HepG2 (cell line): ENCODE measurements around the gene NEURL4. TPM values are rescaled to one million over a fixed set of nuclear protein-coding genes. Genes with fewer than 3 reads are reported as not detected.

Source experiments
- DPF2 ChIP-seq: sonication (generic); formaldehyde crosslinking; IDR thresholded peaks from 2 replicates; pipeline ENCODE4 v1.4.0; 2020; ENCODE audit warnings: mild to moderate bottlenecking, low read depth, missing genetic modification reagents, borderline replicate concordance
- GATA4 ChIP-seq: sonication (generic); IDR thresholded peaks from 2 replicates; pipeline ENCODE4 v1.6.1; 2016; ENCODE audit warnings: antibody characterized with exemption, low read depth, borderline replicate concordance
- HMG20A ChIP-seq: IDR thresholded peaks from 2 replicates; pipeline ENCODE4 v1.6.1; 2016; ENCODE audit warnings: borderline replicate concordance
- MTA3 ChIP-seq: sonication (generic); formaldehyde crosslinking; IDR thresholded peaks from 2 replicates; pipeline ENCODE4 v1.4.0; 2020; ENCODE audit warnings: missing genetic modification reagents
- MTF1 ChIP-seq: sonication (generic); formaldehyde crosslinking; IDR thresholded peaks from 2 replicates; pipeline ENCODE4 v1.5.0; 2020; ENCODE audit warnings: missing genetic modification reagents
- RFXAP ChIP-seq: sonication (generic); formaldehyde crosslinking; IDR thresholded peaks from 2 replicates; pipeline ENCODE4 v1.4.0; 2020; ENCODE audit warnings: missing genetic modification reagents, borderline replicate concordance
- SMAD9 ChIP-seq: sonication (generic); formaldehyde crosslinking; IDR thresholded peaks from 2 replicates; pipeline ENCODE4 v1.5.1; 2020; ENCODE audit warnings: mild to moderate bottlenecking, missing genetic modification reagents
- SNAI1 ChIP-seq: sonication (generic); formaldehyde crosslinking; IDR thresholded peaks from 2 replicates; pipeline ENCODE4 v1.5.0; 2020; ENCODE audit warnings: mild to moderate bottlenecking, missing genetic modification reagents, borderline replicate concordance
- SRSF1 ChIP-seq: fragments of 200-400 bp; formaldehyde crosslinking; optimal IDR thresholded peaks from 2 replicates; pipeline ENCODE3; 2017; ENCODE audit warnings: mild to moderate bottlenecking, low read depth, low read length, moderate library complexity
- STAG1 ChIP-seq: sonication (generic); formaldehyde crosslinking; IDR thresholded peaks from 2 replicates; pipeline ENCODE4 v1.4.0; 2020; ENCODE audit warnings: missing genetic modification reagents
- THAP7 ChIP-seq: sonication (generic); formaldehyde crosslinking; IDR thresholded peaks from 2 replicates; pipeline ENCODE4 v1.8.1; 2023; ENCODE audit warnings: mild to moderate bottlenecking, missing genetic modification reagents
- ZBTB1 ChIP-seq: sonication (generic); formaldehyde crosslinking; IDR thresholded peaks from 2 replicates; pipeline ENCODE4 v1.4.0; 2020; ENCODE audit warnings: missing genetic modification reagents, borderline replicate concordance
- ZBTB14 ChIP-seq: sonication (generic); formaldehyde crosslinking; IDR thresholded peaks from 2 replicates; pipeline ENCODE4 v1.4.0; 2020; ENCODE audit warnings: missing genetic modification reagents
- ZC3H13 ChIP-seq: sonication (generic); formaldehyde crosslinking; IDR thresholded peaks from 2 replicates; pipeline ENCODE4 v1.8.1; 2023; ENCODE audit warnings: mild to moderate bottlenecking, missing genetic modification reagents, moderate library complexity
- ZEB1 ChIP-seq: IDR thresholded peaks from 2 replicates; pipeline ENCODE4 v1.6.1; 2012; ENCODE audit warnings: mild to moderate bottlenecking, low read depth, inconsistent platforms; ENCODE audit not compliant: insufficient replicate concordance
- ZNF280B ChIP-seq: sonication (generic); formaldehyde crosslinking; IDR thresholded peaks from 2 replicates; pipeline ENCODE4 v1.5.0; 2020; ENCODE audit warnings: missing genetic modification reagents, mild to moderate bottlenecking, borderline replicate concordance
- ZNF451 ChIP-seq: sonication (generic); formaldehyde crosslinking; IDR thresholded peaks from 2 replicates; pipeline ENCODE4 v1.5.0; 2020; ENCODE audit warnings: mild to moderate bottlenecking, missing genetic modification reagents
- ZNF549 ChIP-seq: sonication (generic); formaldehyde crosslinking; IDR thresholded peaks from 2 replicates; pipeline ENCODE4 v1.5.0; 2020; ENCODE audit warnings: missing genetic modification reagents
- ZNF556 ChIP-seq: sonication (generic); formaldehyde crosslinking; IDR thresholded peaks from 2 replicates; pipeline ENCODE4 v1.4.0; 2020; ENCODE audit warnings: mild to moderate bottlenecking, missing genetic modification reagents, borderline replicate concordance
- ZNF569 ChIP-seq: sonication (generic); formaldehyde crosslinking; IDR thresholded peaks from 2 replicates; pipeline ENCODE4 v1.5.0; 2020; ENCODE audit warnings: mild to moderate bottlenecking, missing genetic modification reagents, moderate library complexity, borderline replicate concordance
- ZNF598 ChIP-seq: sonication (generic); formaldehyde crosslinking; IDR thresholded peaks from 2 replicates; pipeline ENCODE4 v1.5.1; 2020; ENCODE audit warnings: mild to moderate bottlenecking, missing genetic modification reagents, borderline replicate concordance
- ZNF768 ChIP-seq: sonication (generic); formaldehyde crosslinking; IDR thresholded peaks from 2 replicates; pipeline ENCODE4 v1.4.0; 2020; ENCODE audit warnings: missing genetic modification reagents
- ZNF781 ChIP-seq: sonication (generic); formaldehyde crosslinking; IDR thresholded peaks from 2 replicates; pipeline ENCODE4 v1.5.1; 2020; ENCODE audit warnings: borderline replicate concordance, mild to moderate bottlenecking, missing genetic modification reagents; ENCODE audit errors: not compliant biosample characterization
- polyA plus RNA-seq, 8 experiments: library from polyadenylated mRNA; depleted of rRNA in 3 of 8; stranded (reverse) in 7 of 8; unstranded in 1 of 8; fragments of >200 nt; fragmentation: Illumina TruSeq in 4 of 8; extraction: Trizol in 4 of 8; gene quantifications; 2 replicates each; pipeline versions ENCODE4 v1.2.1 to v1.2.3, GENCODE V29; 2011 to 2016; ENCODE audit warnings: low read depth in 4 of 8, missing spikeins in 1 of 8, mixed read lengths in 1 of 8; ENCODE audit not compliant: insufficient read depth in 1 of 8
- total RNA-seq, 5 experiments: library from RNA; depleted of rRNA; stranded (reverse); fragments of >200 nt; fragmentation: Illumina TruSeq; extraction: Trizol; gene quantifications; 2 replicates each; pipeline ENCODE4 v1.2.3, GENCODE V29; 2016; ENCODE audit warnings: low read depth in 1 of 5
- TF ChIP-seq, protein P1 (sequence below): sonication (generic); formaldehyde crosslinking; IDR thresholded peaks from 2 replicates; pipeline ENCODE4 v1.4.0; 2020; ENCODE audit warnings: mild to moderate bottlenecking, low read depth, missing genetic modification reagents

NEURL4 gene
- total and polyA plus RNA-seq, 2 of the 13 experiments (the other 11 are each of a cell fraction or from before 2014, with no cell fraction given): 14.8 to 15.7 TPM

GRCh38 chr17:7351665-7352502, 22.7 kb upstream of the NEURL4 start, which contains the start of gene KCTD11 (continued):
- no peak for TF ChIP-seq ZNF598
- no peak for TF ChIP-seq ZBTB1 (CRISPR knock-in tag)
- TF ChIP-seq STAG1: no peak; the same call in 1 of the 2 replicates
- TF ChIP-seq, protein P1, sequence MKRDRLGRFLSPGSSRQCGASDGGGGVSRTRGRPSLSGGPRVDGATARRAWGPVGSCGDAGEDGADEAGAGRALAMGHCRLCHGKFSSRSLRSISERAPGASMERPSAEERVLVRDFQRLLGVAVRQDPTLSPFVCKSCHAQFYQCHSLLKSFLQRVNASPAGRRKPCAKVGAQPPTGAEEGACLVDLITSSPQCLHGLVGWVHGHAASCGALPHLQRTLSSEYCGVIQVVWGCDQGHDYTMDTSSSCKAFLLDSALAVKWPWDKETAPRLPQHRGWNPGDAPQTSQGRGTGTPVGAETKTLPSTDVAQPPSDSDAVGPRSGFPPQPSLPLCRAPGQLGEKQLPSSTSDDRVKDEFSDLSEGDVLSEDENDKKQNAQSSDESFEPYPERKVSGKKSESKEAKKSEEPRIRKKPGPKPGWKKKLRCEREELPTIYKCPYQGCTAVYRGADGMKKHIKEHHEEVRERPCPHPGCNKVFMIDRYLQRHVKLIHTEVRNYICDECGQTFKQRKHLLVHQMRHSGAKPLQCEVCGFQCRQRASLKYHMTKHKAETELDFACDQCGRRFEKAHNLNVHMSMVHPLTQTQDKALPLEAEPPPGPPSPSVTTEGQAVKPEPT (CRISPR knock-in tag): no peak
- TF ChIP-seq ZBTB14 (CRISPR knock-in tag): peak; percentile 54; the same call in 1 of the 2 replicates
- no peak for TF ChIP-seq HMG20A (CRISPR knock-in tag)
- TF ChIP-seq SMAD9: no peak
- TF ChIP-seq ZNF569 (CRISPR knock-in tag): no peak
- TF ChIP-seq ZC3H13 (CRISPR knock-in tag): 0 out of 2 replicates have a peak, but pooled peaks have one; percentile 35
- no peak for TF ChIP-seq SRSF1
- TF ChIP-seq ZNF549 (CRISPR knock-in tag): no peak
- TF ChIP-seq SNAI1 (CRISPR knock-in tag): peak; percentile 26; the same call in 1 of the 2 replicates
- no peak; the same call in 1 of the 2 replicates for TF ChIP-seq MTF1 (CRISPR knock-in tag)
- TF ChIP-seq RFXAP (CRISPR knock-in tag): 0 out of 2 replicates have a peak, but pooled peaks have one; percentile 32
- TF ChIP-seq ZNF768 (CRISPR knock-in tag): no peak
- TF ChIP-seq ZNF556 (CRISPR knock-in tag): peak; percentile 57; the same call in 1 of the 2 replicates
- peak; percentile 59; the same call in 1 of the 2 replicates for TF ChIP-seq ZNF451 (CRISPR knock-in tag)
- no peak for TF ChIP-seq MTA3 (CRISPR knock-in tag)
- TF ChIP-seq GATA4: no peak
- TF ChIP-seq THAP7 (CRISPR knock-in tag): peak; percentile 81; the same call in 1 of the 2 replicates
- no peak for TF ChIP-seq ZNF781
- no peak for TF ChIP-seq ZNF280B
- TF ChIP-seq ZEB1: no peak
- no peak; the same call in 1 of the 2 replicates for TF ChIP-seq DPF2
